ENCODE data around the gene ATCAY. TPM values are rescaled to one million over a fixed set of nuclear protein-coding genes. Genes with fewer than 3 reads are reported as not detected.
"Not testable (repeated sequence)": the region's sequence is repeated elsewhere in the genome, so short reads cannot be mapped to it uniquely, and the experiment has no call there.

Gene ATCAY
- total RNA-seq, 1 donor from 2014 or later, result under 0.01 TPM

- H3K36me3 ChIP-seq (ENCODE audit: control insufficient read depth in 3 of 3, insufficient read depth in 3 of 3, low read length in 3 of 3), result peaks cover 0 to 20% (median 0%) of the 10 kb centered on the region in 3 donors
- H3K4me1 ChIP-seq (ENCODE audit: control insufficient read depth in 3 of 3, insufficient read depth in 3 of 3, low read length in 3 of 3), result peaks cover 15 to 60% (median 53%) of the 10 kb centered on the region in 3 donors
- H3K27ac ChIP-seq (ENCODE audit: low read depth, low read length), result peak overlapping the region; percentile 88
- no peaks in the 10 kb centered on the region for H3K9me3 ChIP-seq (ENCODE audit: control insufficient read depth in 3 of 3, low read length in 3 of 3)
- no peaks in the 10 kb centered on the region for H3K27me3 ChIP-seq (ENCODE audit: control insufficient read depth in 3 of 3, insufficient read depth in 3 of 3, low read length in 3 of 3)
- no peak overlapping the region for H3K4me3 ChIP-seq (ENCODE audit: low read length in 3 of 3)
- H3K9ac ChIP-seq (ENCODE audit: low read depth in 1 of 3, low read length in 3 of 3), result peak overlapping the region in 2 of 3 donors; percentile 3 to 62
Measured at GRCh38 chr19:3944018-3944721, 63.7 kb downstream of the ATCAY start.

- H3K36me3 ChIP-seq (ENCODE audit: control insufficient read depth in 3 of 3, insufficient read depth in 3 of 3, low read length in 3 of 3), result peaks cover 0 to 19% (median 0%) of the 10 kb centered on the region in 3 donors
- H3K27ac ChIP-seq (ENCODE audit: low read depth, low read length), result peak overlapping the region; percentile 51
- peak overlapping the region in 1 of 3 donors; percentile 60 for H3K9ac ChIP-seq (ENCODE audit: low read depth in 1 of 3, low read length in 3 of 3)
- no peaks in the 10 kb centered on the region for H3K27me3 ChIP-seq (ENCODE audit: control insufficient read depth in 3 of 3, insufficient read depth in 3 of 3, low read length in 3 of 3)
- no peak overlapping the region for H3K4me3 ChIP-seq (ENCODE audit: low read length in 3 of 3)
- peaks cover 15 to 64% (median 56%) of the 10 kb centered on the region in 3 donors for H3K4me1 ChIP-seq (ENCODE audit: control insufficient read depth in 3 of 3, insufficient read depth in 3 of 3, low read length in 3 of 3)
- H3K9me3 ChIP-seq (ENCODE audit: control insufficient read depth in 3 of 3, low read length in 3 of 3), result no peaks in the 10 kb centered on the region
Measured at GRCh38 chr19:3945838-3946237, 65.4 kb downstream of the ATCAY start.

- H3K27ac ChIP-seq (ENCODE audit: low read depth, low read length); H3K27me3 ChIP-seq (ENCODE audit: control insufficient read depth in 3 of 3, insufficient read depth in 3 of 3, low read length in 3 of 3); H3K9me3 ChIP-seq (ENCODE audit: control insufficient read depth in 3 of 3, low read length in 3 of 3); H3K4me3 ChIP-seq (ENCODE audit: low read length in 3 of 3): not testable (repeated sequence)
- peak overlapping the region in 1 of 3 donors; percentile 25 for H3K9ac ChIP-seq (ENCODE audit: low read depth in 1 of 3, low read length in 3 of 3)
- peaks cover 20 to 64% (median 54%) of the 10 kb centered on the region in 3 donors for H3K4me1 ChIP-seq (ENCODE audit: control insufficient read depth in 3 of 3, insufficient read depth in 3 of 3, low read length in 3 of 3)
- H3K36me3 ChIP-seq (ENCODE audit: control insufficient read depth in 3 of 3, insufficient read depth in 3 of 3, low read length in 3 of 3), result peaks cover 0 to 17% (median 0%) of the 10 kb centered on the region in 3 donors
Measured at GRCh38 chr19:3947316-3947933, 66.9 kb downstream of the ATCAY start.

GRCh38 chr19:3949294-3949693 is 68.8 kb downstream of the ATCAY start:
- peaks cover 27 to 64% (median 56%) of the 10 kb centered on the region in 3 donors for H3K4me1 ChIP-seq (ENCODE audit: control insufficient read depth in 3 of 3, insufficient read depth in 3 of 3, low read length in 3 of 3)
- H3K27me3 ChIP-seq (ENCODE audit: control insufficient read depth in 3 of 3, insufficient read depth in 3 of 3, low read length in 3 of 3), result no peaks in the 10 kb centered on the region
- H3K9ac ChIP-seq (ENCODE audit: low read depth in 1 of 3, low read length in 3 of 3), result peak overlapping the region; percentile 80 to 99 (median 86)
- H3K9me3 ChIP-seq (ENCODE audit: control insufficient read depth in 3 of 3, low read length in 3 of 3), result no peaks in the 10 kb centered on the region
- peak overlapping the region; percentile 54 to 92 (median 75) for H3K4me3 ChIP-seq (ENCODE audit: low read length in 3 of 3)
- peak overlapping the region; percentile 100 for H3K27ac ChIP-seq (ENCODE audit: low read depth, low read length)
- peaks cover 0 to 14% (median 0%) of the 10 kb centered on the region in 3 donors for H3K36me3 ChIP-seq (ENCODE audit: control insufficient read depth in 3 of 3, insufficient read depth in 3 of 3, low read length in 3 of 3)

GRCh38 chr19:3949997-3950859 is 69.7 kb downstream of the ATCAY start:
- Histone ChIP-seq H3K27me3 (ENCODE audit: control insufficient read depth in 3 of 3, insufficient read depth in 3 of 3, low read length in 3 of 3) (no peaks in the 10 kb centered on the region), H3K36me3 (ENCODE audit: control insufficient read depth in 3 of 3, insufficient read depth in 3 of 3, low read length in 3 of 3) (peaks cover 0 to 12% (median 0%) of the 10 kb centered on the region in 3 donors), H3K4me3 (ENCODE audit: low read length in 3 of 3) (peak overlapping the region; percentile 82 to 92 (median 89)), H3K9me3 (ENCODE audit: control insufficient read depth in 3 of 3, low read length in 3 of 3) (no peaks in the 10 kb centered on the region), H3K9ac (ENCODE audit: low read depth in 1 of 3, low read length in 3 of 3) (peak overlapping the region; percentile 94 to 99 (median 99)), H3K27ac (ENCODE audit: low read depth, low read length) (peak overlapping the region; percentile 100), H3K4me1 (ENCODE audit: control insufficient read depth in 3 of 3, insufficient read depth in 3 of 3, low read length in 3 of 3) (peaks cover 26 to 70% (median 62%) of the 10 kb centered on the region in 3 donors)

GRCh38 chr19:3950871-3951861 is 70.7 kb downstream of the ATCAY start:
- H3K9ac ChIP-seq (ENCODE audit: low read depth in 1 of 3, low read length in 3 of 3), result peak overlapping the region; percentile 94 to 99 (median 99)

GRCh38 chr19:3952755-3953276 is 72.3 kb downstream of the ATCAY start:
- peaks cover 16 to 66% (median 48%) of the 10 kb centered on the region in 3 donors for H3K4me1 ChIP-seq (ENCODE audit: control insufficient read depth in 3 of 3, insufficient read depth in 3 of 3, low read length in 3 of 3)
- H3K36me3 ChIP-seq (ENCODE audit: control insufficient read depth in 3 of 3, insufficient read depth in 3 of 3, low read length in 3 of 3); H3K27me3 ChIP-seq (ENCODE audit: control insufficient read depth in 3 of 3, insufficient read depth in 3 of 3, low read length in 3 of 3); H3K9me3 ChIP-seq (ENCODE audit: control insufficient read depth in 3 of 3, low read length in 3 of 3); H3K4me3 ChIP-seq (ENCODE audit: low read length in 3 of 3): not testable (repeated sequence)
- peak overlapping the region; percentile 100 for H3K27ac ChIP-seq (ENCODE audit: low read depth, low read length)
- H3K9ac ChIP-seq (ENCODE audit: low read depth in 1 of 3, low read length in 3 of 3), result peak overlapping the region; percentile 3 to 99 (median 33)

More at GRCh38 chr19:3950871-3951861, 70.7 kb downstream of the ATCAY start:
- Histone ChIP-seq H3K9me3 (ENCODE audit: control insufficient read depth in 3 of 3, low read length in 3 of 3) (no peaks in the 10 kb centered on the region), H3K4me1 (ENCODE audit: control insufficient read depth in 3 of 3, insufficient read depth in 3 of 3, low read length in 3 of 3) (peaks cover 21 to 69% (median 56%) of the 10 kb centered on the region in 3 donors), H3K27me3 (ENCODE audit: control insufficient read depth in 3 of 3, insufficient read depth in 3 of 3, low read length in 3 of 3) (no peaks in the 10 kb centered on the region), H3K4me3 (ENCODE audit: low read length in 3 of 3) (peak overlapping the region; percentile 82 to 92 (median 89)), H3K36me3 (ENCODE audit: control insufficient read depth in 3 of 3, insufficient read depth in 3 of 3, low read length in 3 of 3) (peaks cover 0 to 11% (median 2%) of the 10 kb centered on the region in 3 donors), H3K27ac (ENCODE audit: low read depth, low read length) (peak overlapping the region; percentile 100)

GRCh38 chr19:3954107-3954506 is 73.6 kb downstream of the ATCAY start:
- Histone ChIP-seq H3K9ac (ENCODE audit: low read depth in 1 of 3, low read length in 3 of 3) (peak overlapping the region; percentile 8 to 99 (median 30)), H3K4me3 (ENCODE audit: low read length in 3 of 3) (no peak overlapping the region), H3K4me1 (ENCODE audit: control insufficient read depth in 3 of 3, insufficient read depth in 3 of 3, low read length in 3 of 3) (peaks cover 16 to 70% (median 52%) of the 10 kb centered on the region in 3 donors), H3K9me3 (ENCODE audit: control insufficient read depth in 3 of 3, low read length in 3 of 3) (no peaks in the 10 kb centered on the region), H3K27me3 (ENCODE audit: control insufficient read depth in 3 of 3, insufficient read depth in 3 of 3, low read length in 3 of 3) (no peaks in the 10 kb centered on the region), H3K27ac (ENCODE audit: low read depth, low read length) (peak overlapping the region; percentile 86), H3K36me3 (ENCODE audit: control insufficient read depth in 3 of 3, insufficient read depth in 3 of 3, low read length in 3 of 3) (peaks cover 5 to 13% (median 6%) of the 10 kb centered on the region in 3 donors)

All from skeletal muscle tissue (tissue), 4 donors.